Esophagus squamous epithelium (tissue), 4 donors: ENCODE results near the gene TRAPPC10.

Experiments used
- POLR2A ChIP-seq, 4 donors: fragments of 450-650 bp; IDR thresholded peaks; one replicate each; pipeline ENCODE4 v1.6.1; 2017; ENCODE audit warnings: antibody characterized with exemption in 4 of 4, mild to moderate bottlenecking in 4 of 4, moderate library complexity in 3 of 4
- TF ChIP-seq, protein P1 (sequence below), 6 experiments: fragments of 450-650 bp in 4 of 6; fragments of 200-600 bp in 2 of 6; sonication (generic) in 2 of 6; IDR thresholded peaks; one replicate each; pipeline ENCODE4 v1.5.1; 2016 to 2019; ENCODE audit warnings: antibody characterized with exemption in 6 of 6, mild to moderate bottlenecking in 4 of 6, moderate library complexity in 4 of 6

DNA sequence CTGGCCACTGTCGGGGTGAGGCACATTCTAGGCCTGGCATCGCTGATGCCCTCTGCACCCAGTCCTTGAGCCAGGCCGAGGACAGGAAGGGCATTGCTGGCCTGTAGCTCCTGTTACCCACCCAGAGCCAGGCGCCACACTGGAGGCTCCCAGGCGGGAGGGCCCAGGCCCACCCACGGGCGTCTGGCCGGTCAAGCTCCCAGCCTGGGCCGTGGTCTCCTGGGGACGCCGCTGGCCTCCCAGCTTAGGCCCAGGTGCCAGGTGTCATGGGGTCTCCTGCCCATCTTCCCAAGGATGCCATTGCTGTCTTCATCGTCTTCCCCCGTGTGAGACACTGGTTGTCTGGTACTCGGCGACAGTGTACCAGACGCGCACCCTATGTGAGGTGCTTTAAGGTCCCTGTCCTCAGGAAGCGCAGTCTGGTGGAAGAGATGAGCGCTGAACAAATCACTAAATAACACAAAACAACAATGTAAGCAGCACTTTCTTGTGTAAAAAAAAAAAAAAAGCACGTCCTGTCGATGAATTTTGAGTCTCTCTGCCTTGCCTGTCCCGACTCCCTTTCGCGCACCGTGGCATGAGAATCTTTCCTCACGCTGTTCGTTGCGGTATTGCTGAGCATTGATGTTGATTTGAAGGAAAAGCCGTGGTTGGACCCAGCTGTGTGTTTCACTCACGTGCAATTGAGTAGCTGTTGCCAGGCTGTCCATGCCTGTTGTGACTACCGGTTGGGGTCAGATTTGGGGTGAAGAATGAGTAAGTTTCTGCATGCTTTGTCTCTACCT, 27.0 kb upstream of the TRAPPC10 start:
- TF ChIP-seq, protein P1, sequence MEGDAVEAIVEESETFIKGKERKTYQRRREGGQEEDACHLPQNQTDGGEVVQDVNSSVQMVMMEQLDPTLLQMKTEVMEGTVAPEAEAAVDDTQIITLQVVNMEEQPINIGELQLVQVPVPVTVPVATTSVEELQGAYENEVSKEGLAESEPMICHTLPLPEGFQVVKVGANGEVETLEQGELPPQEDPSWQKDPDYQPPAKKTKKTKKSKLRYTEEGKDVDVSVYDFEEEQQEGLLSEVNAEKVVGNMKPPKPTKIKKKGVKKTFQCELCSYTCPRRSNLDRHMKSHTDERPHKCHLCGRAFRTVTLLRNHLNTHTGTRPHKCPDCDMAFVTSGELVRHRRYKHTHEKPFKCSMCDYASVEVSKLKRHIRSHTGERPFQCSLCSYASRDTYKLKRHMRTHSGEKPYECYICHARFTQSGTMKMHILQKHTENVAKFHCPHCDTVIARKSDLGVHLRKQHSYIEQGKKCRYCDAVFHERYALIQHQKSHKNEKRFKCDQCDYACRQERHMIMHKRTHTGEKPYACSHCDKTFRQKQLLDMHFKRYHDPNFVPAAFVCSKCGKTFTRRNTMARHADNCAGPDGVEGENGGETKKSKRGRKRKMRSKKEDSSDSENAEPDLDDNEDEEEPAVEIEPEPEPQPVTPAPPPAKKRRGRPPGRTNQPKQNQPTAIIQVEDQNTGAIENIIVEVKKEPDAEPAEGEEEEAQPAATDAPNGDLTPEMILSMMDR (IDR thresholded peaks at IDR 0.05), result no peak
- no peak for TF ChIP-seq POLR2A (IDR thresholded peaks at IDR 0.05)
